ENCODE data around the gene NRF1.
"Not testable (repeated sequence)": the region's sequence is repeated elsewhere in the genome, so short reads cannot be mapped to it uniquely, and the experiment has no call there.

Gene NRF1

GRCh38 chr7:129784783-129785684 lies 173.5 kb downstream of the NRF1 start:
- DNase-seq, result peak; percentile 11

- peak; percentile 20 for DNase-seq
Observed at GRCh38 chr7:129785685-129786514, 174.4 kb downstream of the NRF1 start.

GRCh38 chr7:129786825-129787563 lies 175.5 kb downstream of the NRF1 start:
- DNase-seq, result no peak

GRCh38 chr7:129789000-129789399 lies 177.5 kb downstream of the NRF1 start:
- DNase-seq, result no peak

- DNase-seq, result no peak
Observed at GRCh38 chr7:129789652-129790051, 178.1 kb downstream of the NRF1 start.

- no peak for DNase-seq
Observed at GRCh38 chr7:129790136-129790535, 178.6 kb downstream of the NRF1 start.

GRCh38 chr7:129792721-129793120 lies 181.2 kb downstream of the NRF1 start:
- no peak for DNase-seq

GRCh38 chr7:129793506-129794310 lies 182.2 kb downstream of the NRF1 start:
- DNase-seq, result no peak

- DNase-seq, result not testable (repeated sequence)
Observed at GRCh38 chr7:129794461-129794860, 182.9 kb downstream of the NRF1 start.

- DNase-seq, result no peak
Observed at GRCh38 chr7:129796186-129796775, 184.8 kb downstream of the NRF1 start.

- no peak for DNase-seq
Observed at GRCh38 chr7:129797214-129797789, 185.8 kb downstream of the NRF1 start.

GRCh38 chr7:129798616-129799349 lies 187.3 kb downstream of the NRF1 start:
- DNase-seq, result no peak

GRCh38 chr7:129799350-129799955 lies 187.9 kb downstream of the NRF1 start:
- no peak for DNase-seq

- DNase-seq, result no peak
Observed at GRCh38 chr7:129800901-129801300, 189.4 kb downstream of the NRF1 start.

GRCh38 chr7:129801882-129802281 lies 190.4 kb downstream of the NRF1 start:
- DNase-seq, result no peak

- no peak for DNase-seq
Observed at GRCh38 chr7:129803546-129804081, 192.1 kb downstream of the NRF1 start.

- DNase-seq, result no peak
Observed at GRCh38 chr7:129804111-129804889, 192.8 kb downstream of the NRF1 start.

GRCh38 chr7:129804890-129805719 lies 193.6 kb downstream of the NRF1 start:
- no peak for DNase-seq

Measured in stimulated activated CD4-positive, alpha-beta T cell treated with anti-CD3 and anti-CD28 coated beads, Interleukin-15, amount 100 ng/mL, for 24 hours (primary cell).